HG02840 (cell line): ENCODE measurements around the gene INPP5A.

Experiments
- ATAC-seq: cut with Tn5 transposase; IDR thresholded peaks from one replicate; pipeline ENCODE4 v1.9.1; 2021; ENCODE audit warnings: mild to moderate bottlenecking, moderate library complexity, moderate number of reproducible peaks; ENCODE audit not compliant: unreplicated experiment, low FRiP score

INPP5A gene

GRCh38 chr10:132639470-132639869 lies 101.9 kb downstream of the INPP5A start:
- no peak for ATAC-seq

DNA sequence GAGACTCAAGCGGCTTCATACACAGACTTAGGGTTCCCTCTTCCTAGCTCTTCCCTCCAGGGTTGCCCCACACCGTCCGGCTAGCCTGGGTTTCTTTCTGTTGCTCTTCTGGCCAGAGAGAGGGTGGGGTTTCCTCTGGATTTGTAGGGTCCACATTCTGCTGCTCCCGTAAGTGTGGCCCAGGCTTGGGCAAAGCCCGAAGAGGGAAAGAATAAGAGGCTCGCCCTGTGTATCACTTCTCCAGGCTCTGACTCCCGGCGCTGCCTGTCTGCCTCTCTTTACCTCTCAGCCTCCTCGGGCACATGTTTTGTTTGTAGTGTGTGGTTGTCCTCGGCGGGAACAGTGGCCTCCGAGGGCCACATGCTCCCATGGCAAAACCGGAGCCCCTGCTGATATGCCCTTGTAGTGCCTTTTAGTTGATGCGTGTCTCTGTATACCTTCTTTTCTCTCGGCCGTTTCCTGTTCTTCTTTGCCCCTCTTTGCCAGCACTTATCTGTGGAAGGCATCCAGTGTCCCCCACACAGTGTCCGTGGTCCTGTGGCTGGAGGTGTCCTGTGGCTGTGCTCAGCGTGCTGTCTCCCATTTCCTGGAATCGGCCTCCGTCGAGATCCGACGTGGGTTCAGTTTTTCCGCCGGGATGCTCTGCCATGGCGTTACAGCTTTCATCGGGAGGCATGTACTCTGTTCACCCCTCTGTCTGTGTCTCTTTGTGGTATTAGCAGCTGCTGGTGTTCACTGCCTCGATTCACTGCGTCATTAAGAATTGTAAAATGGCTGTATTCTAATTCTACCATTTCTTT lies 102.9 kb downstream of the INPP5A start:
- ATAC-seq, result no peak

- ATAC-seq, result no peak
Observed at GRCh38 chr10:132641401-132641800, 103.8 kb downstream of the INPP5A start.

- no peak for ATAC-seq
Observed at GRCh38 chr10:132641966-132642731, 104.6 kb downstream of the INPP5A start.

DNA sequence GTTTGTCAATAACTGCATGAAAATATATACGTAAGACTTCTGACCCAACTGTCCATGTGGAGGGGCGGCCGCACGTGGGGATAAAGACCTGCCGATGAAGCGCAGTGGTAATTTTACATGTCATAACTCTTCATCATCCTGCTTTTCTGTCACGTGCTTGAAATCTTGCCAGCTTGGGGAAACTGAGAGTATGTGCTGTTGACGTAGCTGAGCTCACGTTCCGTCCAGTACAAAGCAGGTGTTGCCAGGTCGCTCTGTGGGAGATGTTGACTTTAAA lies 105.1 kb downstream of the INPP5A start:
- no peak for ATAC-seq

- no peak for ATAC-seq
Observed at GRCh38 chr10:132643709-132644526, 106.3 kb downstream of the INPP5A start.

- ATAC-seq, result no peak
Observed at GRCh38 chr10:132644527-132645246, 107.1 kb downstream of the INPP5A start.

DNA sequence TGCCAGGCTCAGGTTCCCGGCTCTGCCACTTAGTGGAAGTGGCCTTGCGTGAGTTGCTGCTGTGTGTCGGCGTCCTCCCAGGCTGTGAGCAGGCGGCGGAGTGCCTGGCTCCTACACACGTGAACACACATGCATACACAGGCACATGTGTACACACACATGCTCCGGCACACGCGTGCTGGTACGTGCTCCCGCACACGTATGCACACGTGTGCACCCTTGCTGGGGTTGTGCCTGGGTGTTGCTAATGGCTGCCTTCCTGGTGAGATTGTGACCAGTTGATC lies 107.6 kb downstream of the INPP5A start:
- no peak for ATAC-seq

- no peak for ATAC-seq
Observed at GRCh38 chr10:132645630-132646442, 108.2 kb downstream of the INPP5A start.

GRCh38 chr10:132646443-132647097 lies 109.0 kb downstream of the INPP5A start:
- ATAC-seq, result no peak

GRCh38 chr10:132647424-132647823 lies 109.8 kb downstream of the INPP5A start:
- no peak for ATAC-seq

GRCh38 chr10:132648072-132648850 lies 110.7 kb downstream of the INPP5A start:
- ATAC-seq, result no peak

GRCh38 chr10:132648851-132649528 lies 111.4 kb downstream of the INPP5A start:
- ATAC-seq, result no peak

GRCh38 chr10:132649651-132650360 lies 112.2 kb downstream of the INPP5A start:
- ATAC-seq, result no peak

DNA sequence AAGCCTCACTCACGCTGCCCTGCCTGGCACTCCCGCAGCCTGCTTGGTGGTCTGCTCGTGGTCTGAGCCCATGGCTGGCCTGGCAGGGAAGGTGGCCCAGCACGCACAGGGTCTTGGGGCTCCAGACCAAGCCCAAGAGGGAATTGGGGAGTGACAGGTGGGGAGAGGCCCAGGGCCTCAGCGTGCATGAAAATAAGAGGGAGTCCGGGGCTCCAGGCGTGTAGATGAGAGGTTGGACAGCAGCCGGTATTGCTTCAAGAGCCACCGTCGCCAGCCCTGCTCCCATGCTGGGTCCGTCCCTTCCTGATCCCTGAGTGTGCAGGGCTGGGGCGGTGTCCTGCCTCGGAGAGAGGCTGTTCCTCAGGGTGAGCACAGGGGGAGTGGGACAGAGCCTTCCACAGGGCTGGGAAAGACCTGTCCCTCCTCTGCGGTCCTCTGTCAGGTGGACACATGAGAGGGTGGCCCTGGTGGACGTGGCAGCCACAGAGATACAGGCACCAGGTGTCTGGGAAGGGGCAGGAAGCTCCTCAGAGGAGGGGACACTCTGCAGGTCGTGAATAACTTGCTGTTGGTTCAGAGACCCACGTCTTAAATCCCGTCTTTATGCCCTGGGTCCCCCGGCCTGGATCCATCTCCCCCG lies 113.1 kb downstream of the INPP5A start:
- no peak for ATAC-seq

- ATAC-seq, result no peak
Observed at GRCh38 chr10:132651511-132652029, 114.0 kb downstream of the INPP5A start.

DNA sequence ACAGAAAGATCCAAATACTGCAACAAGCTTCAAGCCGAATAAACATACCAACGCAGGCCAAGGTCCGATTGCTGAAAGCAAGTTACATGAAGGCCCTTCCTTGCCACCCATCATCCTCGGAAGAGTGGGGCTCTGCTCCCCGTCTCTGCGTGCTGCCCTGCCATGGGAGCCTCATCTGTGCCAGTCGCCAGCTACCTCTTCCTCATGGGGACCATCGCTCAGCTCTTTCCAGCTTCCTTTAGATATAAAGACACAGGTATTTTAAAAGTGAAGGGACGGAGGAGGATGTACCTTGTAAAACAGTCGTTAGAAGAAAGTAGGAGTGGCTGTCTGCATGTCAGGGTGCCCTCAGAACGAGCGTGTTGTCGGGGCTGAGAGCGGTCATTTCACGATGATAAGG lies 114.9 kb downstream of the INPP5A start:
- no peak for ATAC-seq
